Embryonic facial prominence (tissue), 1 donor: ENCODE data around the gene PNLIPRP3.

ENCODE experiments used
- DNase-seq: peaks from one replicate; pipeline ENCODE4 v3.0.0-alpha.2; 2016; ENCODE audit errors: extremely low spot score

PNLIPRP3 gene

GRCh38 chr10:116450861-116451260 lies 23.2 kb downstream of the PNLIPRP3 start:
- no peak for DNase-seq

DNA sequence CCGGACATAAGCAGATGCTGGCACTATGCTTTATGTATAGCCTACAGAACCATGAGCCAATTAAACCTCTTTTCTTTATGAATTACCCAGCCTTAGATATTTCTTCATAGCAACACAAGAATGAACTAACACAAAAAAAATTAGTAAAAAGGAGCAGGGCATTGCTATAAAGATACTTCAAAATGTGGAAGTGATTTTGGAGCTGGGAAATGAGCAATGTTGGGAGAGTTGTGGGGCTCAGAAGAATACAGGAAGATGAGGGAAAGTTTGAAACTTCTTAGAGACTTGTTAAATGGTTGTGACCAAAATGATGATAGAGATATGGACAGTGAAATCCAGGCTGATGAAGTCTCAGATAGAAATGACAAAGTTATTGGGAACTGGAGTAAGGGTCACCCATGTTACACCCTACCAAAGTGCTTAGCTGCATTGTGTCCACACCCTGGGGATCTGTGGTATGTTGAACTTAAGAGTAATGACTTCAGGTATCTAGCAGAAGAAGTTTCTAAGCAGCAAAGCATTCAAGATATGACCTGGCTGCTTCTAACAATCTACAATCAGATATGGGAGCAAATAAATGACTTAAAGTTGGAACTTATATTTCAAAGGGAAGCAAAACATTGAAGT lies 24.2 kb downstream of the PNLIPRP3 start:
- DNase-seq = no peak

DNA sequence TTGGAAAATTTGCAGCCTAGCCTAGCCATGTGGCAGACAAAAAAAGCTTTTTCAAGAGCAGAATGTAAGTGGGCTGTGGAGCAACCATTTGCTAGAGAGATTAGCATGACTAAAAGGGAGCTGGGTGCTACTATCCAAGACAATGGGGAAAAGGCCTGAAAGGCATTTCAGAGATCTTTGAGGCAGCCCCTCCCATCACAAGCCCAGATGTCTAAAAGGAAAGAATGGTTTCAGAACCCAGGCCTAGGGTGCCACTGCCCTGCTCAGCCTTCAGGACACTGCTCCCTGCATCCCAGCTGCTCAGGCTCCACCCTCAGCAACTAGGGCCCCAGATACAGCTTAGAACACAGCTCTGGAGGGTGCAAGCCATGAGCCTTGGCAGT lies 24.7 kb downstream of the PNLIPRP3 start:
- no peak for DNase-seq

DNA sequence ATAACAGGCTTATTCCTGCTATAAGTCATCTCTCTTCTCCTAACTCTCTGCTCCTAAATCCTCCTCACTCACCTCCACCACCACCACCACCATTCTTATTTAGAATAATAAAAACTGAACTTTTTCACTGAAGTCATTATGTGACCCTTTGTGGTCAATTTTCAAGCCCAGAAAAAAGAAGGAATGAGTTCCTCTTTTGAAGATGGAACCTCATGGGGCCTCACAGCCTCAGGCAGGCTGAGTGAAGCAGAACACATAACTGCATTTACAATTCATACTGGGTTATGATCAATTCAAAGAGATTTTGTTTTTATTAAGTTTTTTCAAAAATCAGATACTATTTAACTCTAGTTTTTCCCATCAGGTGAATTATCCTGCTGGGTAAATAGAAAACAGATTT lies 29.8 kb downstream of the PNLIPRP3 start:
- no peak for DNase-seq

- no peak for DNase-seq
Measured at GRCh38 chr10:116460219-116460618, 32.6 kb downstream of the PNLIPRP3 start.

DNA sequence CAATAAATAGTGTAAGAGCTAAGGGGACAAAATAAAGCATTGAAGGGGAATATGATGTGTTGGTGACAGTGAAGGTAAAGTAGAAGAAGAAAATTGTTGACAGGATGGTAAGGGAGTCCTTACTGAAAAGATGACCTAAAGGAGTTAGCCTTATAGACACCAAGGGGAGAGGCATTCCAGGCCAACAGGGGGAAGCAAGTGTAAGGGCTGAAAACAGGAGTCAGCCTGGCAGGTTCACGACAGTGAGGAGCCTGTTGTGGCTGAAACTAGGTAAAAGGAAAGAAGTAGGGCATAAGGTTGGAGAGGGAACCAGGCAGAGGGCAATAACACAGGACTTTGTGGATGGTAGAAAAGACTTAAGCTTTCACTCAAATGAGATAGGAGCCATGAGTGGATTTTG lies 34.0 kb downstream of the PNLIPRP3 start:
- DNase-seq = no peak

DNA sequence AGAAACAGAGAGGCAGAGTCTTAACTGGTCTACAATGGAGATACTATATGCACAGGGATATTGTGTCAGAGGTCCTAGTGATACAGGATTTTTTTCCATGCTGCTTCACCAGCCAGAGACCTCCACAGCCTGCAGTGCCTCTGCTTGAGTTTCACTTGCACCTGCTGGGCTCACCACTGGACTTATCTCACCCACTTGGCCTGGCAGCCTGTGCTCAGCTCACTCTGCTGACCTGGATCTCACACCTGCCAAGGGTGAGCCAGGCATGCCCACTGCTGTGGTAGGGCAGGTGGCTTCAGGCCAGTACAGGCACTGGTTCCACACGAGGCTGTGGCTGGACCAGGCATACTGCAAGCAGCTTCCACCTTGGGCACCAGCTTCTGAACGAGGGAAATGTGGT lies 36.6 kb downstream of the PNLIPRP3 start:
- no peak for DNase-seq

GRCh38 chr10:116465546-116465945 lies 37.9 kb downstream of the PNLIPRP3 start:
- DNase-seq = no peak

GRCh38 chr10:116466715-116467422 lies 39.2 kb downstream of the PNLIPRP3 start:
- no peak for DNase-seq

- no peak for DNase-seq
Measured at GRCh38 chr10:116469437-116469836, 41.8 kb downstream of the PNLIPRP3 start.

DNA sequence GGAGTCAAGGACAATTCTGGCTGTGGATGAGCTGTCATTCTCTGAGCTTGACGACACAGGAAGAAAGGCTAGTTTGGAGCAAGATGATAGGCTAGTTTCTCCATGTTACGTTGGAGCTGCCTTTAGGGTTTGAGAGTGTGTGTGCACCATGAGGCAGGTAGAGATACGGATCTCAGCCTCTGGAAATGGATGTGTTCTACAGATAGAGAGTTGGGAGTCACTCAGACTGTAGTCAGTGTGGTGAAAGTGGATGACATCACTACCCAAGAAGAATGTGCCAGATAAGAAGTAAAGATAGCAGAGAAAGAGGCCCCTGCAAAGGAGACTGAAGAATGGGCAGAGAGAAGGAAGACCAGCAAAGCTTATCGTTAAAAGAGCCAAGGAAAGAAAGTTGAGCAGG lies 42.4 kb downstream of the PNLIPRP3 start:
- no peak for DNase-seq

DNA sequence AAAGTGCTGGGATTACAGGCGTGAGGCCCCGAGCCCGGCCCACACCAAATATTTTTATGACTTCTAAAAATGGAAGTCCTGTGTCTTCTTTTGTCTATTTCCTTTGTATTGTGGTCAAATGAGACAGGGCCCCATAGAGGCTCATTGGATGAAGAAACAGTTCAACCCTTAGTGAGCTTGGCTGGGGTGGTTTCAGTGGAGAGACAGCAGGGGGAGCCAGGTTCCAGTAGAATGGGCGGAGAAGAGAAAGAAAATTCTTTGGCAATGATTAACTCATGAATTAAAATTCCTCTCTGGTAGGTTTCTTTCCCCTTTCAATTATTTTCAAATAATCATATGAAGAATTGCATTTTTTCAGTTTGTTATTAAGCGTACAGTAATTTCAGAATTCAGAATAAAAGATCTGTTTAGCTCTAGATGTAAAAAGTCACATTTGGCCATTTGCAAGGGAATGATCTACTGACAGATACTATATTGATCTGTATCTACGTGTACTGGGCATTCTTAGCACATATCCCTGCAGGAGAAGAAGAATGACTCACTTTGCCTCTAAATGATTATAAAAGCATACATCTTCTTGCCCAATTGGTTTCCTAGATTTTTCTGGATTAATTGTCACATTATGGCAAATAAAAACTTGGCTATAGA lies 43.2 kb downstream of the PNLIPRP3 start:
- DNase-seq = no peak

- DNase-seq = no peak
Measured at GRCh38 chr10:116472891-116473290, 45.2 kb downstream of the PNLIPRP3 start.

DNA sequence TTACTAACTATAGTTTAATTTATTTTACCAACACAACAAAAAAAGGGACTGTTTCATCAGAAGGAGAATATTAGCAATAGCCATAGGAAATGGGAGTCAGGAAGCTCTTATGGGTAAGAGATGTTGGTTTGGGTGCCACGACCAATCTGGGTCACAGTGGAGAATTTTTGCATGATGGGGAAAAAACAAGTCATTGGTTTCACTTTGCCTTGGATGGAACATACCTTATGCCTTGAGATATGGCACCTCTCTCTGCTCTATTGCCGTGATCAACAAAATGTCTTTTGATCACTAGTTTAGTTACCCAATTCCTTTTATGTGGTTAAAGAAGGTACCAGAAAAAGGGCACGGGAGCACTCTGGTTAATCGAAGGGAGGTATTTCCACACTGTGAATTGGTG lies 48.2 kb downstream of the PNLIPRP3 start:
- DNase-seq = no peak

DNA sequence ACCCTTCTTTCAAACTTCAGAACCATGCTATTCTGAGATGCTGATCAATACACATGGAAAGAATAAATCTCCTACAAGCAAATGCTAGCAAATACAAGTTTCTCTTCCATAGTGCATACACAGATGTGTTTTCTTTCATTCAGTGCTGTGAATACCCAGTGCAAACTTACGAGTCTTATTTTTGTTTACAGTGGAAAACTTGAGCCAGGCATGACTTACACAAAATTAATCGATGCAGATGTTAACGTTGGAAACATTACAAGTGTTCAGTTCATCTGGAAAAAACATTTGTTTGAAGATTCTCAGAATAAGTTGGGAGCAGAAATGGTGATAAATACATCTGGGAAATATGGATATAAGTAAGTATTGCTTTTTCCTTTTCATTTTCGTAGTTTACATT lies 48.8 kb downstream of the PNLIPRP3 start:
- DNase-seq = no peak

DNA sequence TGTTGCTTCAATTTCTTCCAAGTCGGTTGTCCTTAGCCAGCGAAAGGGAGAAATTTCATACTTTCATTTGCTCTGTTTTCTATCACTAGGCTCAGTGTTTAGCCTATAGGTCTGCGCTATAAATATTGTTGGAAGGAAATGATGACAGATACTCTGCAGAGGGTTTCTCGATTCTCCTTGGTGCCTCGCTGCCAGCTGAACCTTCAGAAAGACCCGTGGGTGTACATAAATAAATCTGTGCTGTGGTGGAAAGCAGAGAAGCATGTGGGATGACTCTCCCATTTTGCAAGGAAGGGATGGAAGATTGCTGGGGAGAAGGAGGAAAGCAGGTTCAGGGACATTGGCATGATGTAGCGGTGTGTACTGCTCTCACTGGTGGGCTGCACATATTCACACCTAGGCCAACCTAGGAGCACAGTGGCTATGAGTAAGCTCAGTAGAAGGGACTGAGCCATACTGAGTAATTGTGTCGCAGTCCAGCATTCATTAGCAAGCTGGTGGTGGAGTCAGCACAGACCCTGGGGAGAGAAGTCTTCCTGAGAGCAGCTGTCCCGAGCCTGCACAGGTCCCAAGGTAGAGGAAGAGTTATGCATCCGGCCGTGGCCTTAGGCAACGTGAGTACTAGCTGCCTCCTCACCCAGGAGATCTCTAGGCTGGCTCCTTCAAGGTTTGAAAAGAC lies 50.5 kb downstream of the PNLIPRP3 start:
- no peak for DNase-seq

- no peak for DNase-seq
Measured at GRCh38 chr10:116486770-116487448, 59.3 kb downstream of the PNLIPRP3 start.

GRCh38 chr10:116487522-116488430 lies 60.1 kb downstream of the PNLIPRP3 start:
- DNase-seq = no peak

GRCh38 chr10:116489460-116489859 lies 61.8 kb downstream of the PNLIPRP3 start:
- DNase-seq = no peak

GRCh38 chr10:116490028-116490662 lies 62.5 kb downstream of the PNLIPRP3 start:
- no peak for DNase-seq

DNA sequence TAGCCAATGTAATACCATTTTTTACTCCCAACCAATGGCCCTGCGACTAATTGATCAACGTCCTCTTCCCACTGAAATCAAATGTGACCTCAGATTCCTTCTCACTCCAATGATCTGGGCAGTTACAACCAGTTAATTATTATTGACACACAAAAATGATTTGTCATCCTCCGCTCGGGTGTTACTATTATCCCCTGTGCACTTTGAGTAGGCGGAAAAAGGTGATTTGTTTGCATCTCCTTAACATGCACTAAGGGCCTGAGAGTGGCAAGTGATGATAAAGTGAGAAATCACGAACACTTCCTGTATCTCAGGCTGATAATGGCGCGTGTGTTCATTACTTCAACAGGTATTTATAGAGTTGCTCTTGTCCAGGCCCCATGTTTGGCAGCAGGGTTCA lies 77.1 kb downstream of the PNLIPRP3 start:
- no peak for DNase-seq
